Stimulated activated CD8-positive, alpha-beta memory T cell treated with anti-CD3 and anti-CD28 coated beads, Interleukin-15, amount 100 ng/mL, for 48 hours (primary cell): ENCODE results near the gene YTHDF2.
A peak's percentile ranks its signal among the peaks of the same experiment; 100 is the strongest.
"Not testable (repeated sequence)": the region's sequence is repeated elsewhere in the genome, so short reads cannot be mapped to it uniquely, and the experiment has no call there.

Experiments used
- DNase-seq, 2 donors: peaks; one replicate each; pipeline ENCODE4 v3.0.0-alpha.2; 2020; ENCODE audit warnings: low read depth in 2 of 2

YTHDF2 gene

DNA sequence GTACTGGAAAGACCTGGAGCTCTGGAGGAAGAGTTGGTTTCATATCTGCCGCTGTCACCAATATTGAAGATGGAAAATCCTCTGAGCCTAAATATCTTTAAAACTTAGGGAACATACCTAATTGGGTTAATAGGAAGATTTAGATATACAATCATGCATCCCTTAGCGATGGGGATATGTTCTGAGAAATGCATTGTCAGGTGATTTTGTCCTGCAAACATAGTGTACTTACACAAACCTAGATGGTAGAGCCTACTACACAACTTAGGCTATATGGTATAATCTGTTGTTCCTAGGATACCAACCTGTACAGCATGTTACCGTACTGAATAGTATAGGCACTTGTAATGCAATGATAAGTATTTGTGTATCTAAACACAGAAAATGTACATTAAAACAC is 22.5 kb downstream of the YTHDF2 start:
- DNase-seq, result no peak

DNA sequence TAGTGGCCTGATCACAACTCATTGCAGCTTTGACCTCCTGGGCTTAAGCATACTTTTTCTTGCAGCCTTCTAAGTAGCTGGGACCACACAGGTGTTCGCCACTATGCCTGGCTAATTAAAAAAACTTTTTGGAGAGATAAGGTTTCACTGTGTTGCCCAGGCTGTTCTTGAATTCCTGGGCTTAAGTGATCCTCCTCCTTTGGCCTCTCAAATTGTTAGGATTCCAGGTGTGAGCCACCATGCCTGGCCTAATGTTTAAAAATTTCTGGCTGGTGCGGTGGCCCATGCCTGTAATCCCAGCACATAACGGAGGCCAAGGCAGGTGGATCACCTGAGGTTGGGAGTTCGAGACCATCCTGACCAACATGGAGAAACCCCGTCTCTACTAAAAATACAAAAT is 24.4 kb downstream of the YTHDF2 start:
- DNase-seq, result no peak

DNA sequence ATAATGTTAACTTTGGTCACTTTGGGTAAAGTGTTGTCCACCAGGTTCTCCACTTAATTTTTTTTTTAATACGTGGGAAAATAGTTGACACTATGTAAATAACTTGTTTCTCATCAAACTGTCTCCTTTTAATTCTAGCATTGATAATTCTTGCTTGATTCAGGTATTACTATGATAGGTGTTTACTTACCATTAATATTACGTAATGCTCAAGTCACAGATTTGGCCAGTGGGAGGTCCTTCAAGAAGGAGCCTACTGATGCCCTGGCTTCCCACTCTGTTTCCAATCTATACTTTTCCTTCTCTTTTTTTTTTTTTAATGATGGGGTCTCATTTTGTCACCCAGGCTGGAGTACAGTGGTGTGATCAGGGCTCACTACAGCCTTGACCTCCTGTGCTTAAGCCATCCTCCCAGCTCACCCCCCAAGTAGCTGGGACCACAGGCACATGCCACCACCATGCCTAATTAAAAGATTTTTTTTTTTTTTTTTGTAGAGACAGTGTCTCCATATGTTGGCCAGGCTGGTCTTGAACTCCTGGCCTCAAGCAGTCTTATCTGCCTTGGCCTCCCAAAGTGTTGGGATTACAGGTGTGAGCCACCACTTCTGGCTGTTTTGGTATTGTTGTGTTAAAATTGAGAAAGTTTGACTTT is 29.9 kb downstream of the YTHDF2 start:
- no peak for DNase-seq

DNA sequence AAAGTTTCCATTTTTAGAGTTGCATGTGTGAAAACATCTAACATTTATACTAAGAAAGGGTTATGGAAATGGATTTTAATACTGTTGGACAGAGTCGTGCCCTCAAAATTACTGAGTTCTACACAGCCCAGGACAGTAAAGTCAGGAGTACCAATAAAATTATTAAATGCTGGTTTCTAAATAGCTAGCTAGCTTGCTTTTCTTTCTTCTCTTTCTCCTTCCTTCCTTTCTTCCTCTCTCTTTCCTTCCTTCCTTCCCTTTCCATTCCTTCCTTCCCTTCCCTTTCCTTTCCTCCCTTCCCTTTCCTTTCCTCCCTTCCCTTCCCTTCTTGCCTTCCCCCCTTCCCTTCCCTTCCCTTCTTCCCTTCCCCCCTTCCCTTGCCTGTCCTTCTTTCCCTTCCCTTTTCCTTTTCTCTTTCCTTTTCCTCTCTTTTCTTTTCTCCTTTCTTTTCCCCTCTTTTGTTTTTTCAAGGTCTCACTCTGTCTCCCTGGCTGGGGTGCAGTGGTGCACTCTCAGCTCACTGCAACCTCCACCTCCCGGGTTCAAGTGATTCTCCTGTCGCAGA is 33.9 kb downstream of the YTHDF2 start:
- DNase-seq, result no peak

DNA sequence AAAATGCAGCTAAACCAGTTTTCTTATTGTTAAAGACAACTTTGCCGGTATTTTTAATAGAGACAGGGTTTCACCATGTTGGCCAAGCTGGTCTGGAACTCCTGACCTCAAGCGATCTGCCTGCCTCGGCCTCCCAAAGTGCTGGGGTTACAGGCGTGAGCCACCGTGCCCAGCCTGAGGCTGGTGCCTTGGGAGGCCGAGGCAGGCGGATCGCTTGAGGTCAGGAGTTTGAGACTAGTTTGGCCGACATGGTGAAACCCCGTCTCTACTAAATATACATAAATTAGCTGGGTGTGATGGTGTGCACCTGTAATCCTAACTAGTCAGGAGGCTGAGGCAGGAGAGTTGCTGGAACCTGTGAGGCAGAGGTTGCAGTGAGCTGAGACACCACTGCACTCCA is 35.2 kb downstream of the YTHDF2 start:
- not testable (repeated sequence) for DNase-seq

DNA sequence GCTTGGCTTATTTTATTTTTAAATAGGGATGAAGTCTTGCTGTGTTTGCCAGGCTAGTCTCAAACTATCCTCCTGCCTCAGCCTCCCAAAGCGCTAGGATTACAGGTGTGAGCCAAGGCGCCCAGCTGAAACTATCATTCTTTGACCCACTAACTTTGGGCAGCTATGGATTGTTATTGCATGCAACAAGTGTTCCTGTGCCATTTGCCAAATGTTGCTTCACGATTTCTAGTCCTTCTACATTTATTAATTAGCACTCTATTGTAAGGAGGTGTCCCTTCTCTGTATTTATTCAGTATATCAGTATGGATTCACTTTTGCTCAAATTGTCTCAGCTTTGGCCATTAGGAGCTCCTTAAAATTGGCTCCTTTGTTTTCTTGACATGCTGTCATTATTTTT is 36.4 kb downstream of the YTHDF2 start:
- no peak for DNase-seq

DNA sequence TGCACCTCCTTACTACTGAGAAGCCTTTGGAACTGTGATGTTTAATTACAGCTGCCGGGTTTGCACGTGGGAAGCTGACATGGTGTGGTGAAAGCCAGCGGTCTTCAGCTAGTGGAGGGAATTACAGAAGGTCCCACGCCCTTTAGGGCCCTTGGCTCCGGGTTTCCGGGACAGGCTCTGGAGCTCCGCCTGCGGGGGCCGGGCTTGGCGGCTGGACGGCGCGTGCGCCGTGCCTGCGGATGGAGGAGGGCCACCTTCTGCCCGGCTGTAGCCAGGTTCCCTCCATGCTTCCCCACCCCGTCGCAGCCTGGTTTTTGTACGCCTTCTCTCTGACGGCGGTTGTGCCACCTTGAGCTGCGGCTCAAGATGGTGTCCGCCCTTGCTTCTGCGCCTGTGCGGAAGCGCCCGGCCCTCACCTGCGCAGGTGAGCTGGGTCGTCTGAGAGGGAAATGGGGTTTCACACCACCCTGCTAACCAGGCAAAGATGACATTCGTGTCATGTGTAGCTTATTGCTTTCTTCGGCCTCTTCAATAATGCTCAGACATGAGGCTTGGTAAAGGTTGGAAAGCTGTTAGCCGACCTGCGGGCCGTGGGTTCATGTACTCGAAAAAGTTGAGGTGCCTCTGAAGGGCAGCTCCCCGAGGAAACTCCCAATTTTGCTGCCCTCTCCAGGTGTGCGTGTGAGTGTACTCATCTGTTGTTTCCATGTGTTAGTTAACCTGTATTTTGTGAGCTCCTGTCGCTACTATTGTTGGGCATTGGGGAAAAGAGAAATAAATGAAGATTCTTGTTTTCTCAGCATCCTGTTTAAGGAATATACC is 38.6 kb downstream of the YTHDF2 start:
- peak; percentile 59 to 61 for DNase-seq

DNA sequence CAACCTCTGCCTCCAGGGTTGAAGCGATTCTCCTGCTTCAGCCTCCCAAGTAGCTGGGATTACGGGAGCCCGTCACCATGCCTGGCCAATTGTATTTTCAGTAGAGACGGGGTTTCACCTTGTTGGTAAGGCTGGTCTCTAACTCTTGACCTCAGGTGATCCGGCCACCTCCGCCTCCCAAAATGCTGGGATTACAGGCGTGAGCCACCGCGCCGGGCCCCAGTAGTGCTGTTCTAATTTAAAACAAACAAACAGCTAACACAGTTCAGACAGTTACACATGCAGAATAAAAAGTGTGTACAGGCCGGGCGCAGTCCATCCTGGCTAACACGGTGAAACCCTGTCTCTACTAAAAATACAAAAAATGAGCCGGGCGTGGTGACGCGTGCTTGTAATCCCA is 39.6 kb downstream of the YTHDF2 start:
- DNase-seq, result no peak

DNA sequence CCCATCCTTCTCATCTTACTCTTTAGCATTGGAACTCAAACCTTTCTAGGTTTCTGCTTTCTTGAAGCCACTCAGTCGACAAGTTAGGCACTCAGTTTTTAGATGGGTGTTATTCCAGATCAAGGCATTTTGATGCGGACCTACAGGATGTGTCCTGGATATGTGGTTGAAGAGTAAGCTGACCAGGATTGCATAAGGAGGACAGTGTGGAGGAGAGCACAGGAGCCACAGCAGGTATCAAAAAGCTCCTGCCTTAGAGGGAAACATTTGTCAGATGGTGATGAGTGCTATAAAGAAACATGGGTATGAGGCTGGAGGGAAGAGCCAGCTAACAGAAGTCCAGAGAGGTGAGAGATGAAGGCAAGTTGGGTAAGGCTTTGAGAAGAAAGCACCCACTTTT is 41.3 kb downstream of the YTHDF2 start:
- DNase-seq, result no peak

DNA sequence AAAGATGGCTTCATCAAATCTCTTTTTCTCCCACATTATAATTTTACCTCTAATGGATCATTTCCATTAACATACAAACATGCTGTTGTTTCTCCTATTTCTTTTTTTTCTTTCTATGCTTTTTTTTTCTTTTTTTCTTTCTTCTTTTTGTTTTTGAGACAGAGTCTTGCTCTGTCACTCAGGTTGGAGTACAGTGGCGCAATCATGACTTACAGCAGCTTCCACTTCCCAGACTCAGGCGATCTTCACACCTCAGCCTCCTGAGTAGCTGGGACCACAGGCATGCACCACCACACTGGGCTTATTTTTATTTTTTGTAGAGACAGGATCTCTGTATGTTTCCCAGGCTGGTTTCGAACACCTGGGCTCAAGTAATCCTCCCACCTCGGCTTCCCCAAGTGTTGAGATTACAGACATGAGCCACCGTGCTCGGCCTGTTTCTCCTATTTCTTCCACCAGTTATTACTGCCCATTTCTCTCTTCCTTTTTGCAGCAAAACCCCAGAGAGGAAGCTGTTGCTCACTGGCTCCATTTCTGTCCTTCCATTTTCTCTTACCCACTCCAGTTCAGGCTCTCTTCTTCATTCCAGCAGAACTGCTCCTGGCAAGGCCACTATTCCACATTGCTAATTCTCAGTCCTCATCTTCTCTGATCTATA is 43.1 kb downstream of the YTHDF2 start:
- no peak for DNase-seq

DNA sequence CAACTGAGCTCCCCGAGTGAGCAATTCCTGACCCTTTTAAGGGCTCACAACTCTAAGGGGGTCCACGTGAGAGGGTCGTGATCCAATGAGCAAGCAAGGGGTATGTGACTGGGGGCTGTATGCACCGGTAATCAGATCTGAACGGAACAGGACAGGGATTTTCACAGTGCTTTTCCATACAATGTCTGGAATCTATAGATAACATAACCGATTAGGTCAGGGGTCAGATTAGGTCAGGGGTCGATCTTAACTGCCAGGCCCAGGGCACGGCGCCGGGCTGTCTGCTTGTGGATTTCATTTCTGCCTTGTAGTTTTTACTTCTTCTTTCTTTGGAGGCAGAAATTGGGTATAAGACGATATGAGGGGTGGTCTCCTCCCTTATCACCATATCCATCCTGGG is 44.6 kb downstream of the YTHDF2 start:
- DNase-seq, result no peak

DNA sequence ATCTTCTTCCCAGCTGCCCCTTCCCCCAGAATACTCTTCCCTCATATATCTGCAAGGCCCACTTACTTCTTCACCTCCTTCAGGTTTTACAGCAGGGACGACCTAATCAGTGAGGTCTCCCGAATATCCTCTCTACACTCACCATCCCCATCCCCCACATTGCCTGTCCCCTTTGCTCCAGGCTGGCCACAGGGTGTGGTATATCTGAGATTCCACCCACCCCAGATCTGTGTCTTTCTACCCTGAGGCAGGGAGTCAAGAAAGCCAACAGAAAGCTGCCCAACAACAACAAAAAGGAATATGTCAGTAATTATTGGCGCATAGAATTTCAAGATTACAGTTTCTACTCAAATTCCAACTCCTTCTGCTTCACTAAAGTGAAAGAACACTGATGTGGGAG is 45.3 kb downstream of the YTHDF2 start:
- no peak for DNase-seq

DNA sequence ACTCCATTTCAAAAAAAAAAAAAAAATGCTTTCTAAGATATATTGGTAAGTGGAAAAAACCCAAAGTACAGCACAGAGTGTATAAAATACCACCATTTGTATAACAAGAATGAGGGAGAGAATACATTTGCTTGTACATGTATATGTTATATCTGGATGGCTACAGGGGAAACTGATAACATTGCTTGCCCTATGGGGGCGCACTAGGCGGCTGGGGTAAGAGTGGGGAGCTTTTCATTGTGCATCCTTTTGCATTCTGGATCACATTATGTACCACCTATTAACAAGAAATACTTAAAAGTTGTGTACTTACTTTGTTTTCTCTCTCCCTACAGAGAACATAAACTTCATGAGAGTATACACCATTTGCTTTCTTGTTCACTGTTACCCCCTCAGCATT is 46.6 kb downstream of the YTHDF2 start:
- no peak for DNase-seq

DNA sequence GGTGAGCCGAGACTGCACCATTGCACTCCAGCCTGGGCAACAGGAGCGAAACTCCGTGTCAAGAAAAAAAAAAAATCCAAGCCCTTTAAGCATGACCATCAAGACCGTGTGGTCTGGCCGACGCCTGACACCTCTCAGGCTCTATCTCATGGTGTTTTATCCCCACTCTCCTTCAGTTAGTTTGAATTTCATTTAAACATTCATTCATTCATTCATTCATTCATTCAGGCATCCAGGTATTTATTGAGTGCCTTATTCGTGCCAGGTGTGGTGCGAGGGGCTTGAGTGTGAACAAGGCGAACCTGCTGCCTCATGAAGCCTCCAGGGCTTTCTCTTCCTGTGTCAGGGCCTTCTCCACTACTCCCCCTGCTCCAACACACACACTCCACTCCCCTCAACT is 52.7 kb downstream of the YTHDF2 start:
- DNase-seq, result no peak

DNA sequence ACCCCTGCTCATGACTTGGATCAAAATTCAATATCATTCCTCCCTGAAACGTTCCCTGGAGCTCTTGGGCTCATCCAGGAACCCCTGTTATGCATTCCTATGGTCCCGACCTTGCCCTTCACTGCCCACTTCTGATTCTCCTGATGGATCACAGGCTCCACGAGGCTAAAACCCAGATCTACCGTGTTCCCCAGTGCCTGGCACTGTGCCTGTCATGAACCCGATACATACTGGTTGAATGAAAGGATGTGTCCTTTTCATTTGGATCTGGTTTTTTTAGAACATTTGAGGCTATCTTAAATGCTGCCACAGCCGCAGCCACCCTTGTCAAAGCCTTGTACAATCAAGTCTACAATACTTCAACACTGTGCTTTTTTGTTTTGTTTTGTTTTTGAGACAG is 53.1 kb downstream of the YTHDF2 start:
- no peak for DNase-seq

DNA sequence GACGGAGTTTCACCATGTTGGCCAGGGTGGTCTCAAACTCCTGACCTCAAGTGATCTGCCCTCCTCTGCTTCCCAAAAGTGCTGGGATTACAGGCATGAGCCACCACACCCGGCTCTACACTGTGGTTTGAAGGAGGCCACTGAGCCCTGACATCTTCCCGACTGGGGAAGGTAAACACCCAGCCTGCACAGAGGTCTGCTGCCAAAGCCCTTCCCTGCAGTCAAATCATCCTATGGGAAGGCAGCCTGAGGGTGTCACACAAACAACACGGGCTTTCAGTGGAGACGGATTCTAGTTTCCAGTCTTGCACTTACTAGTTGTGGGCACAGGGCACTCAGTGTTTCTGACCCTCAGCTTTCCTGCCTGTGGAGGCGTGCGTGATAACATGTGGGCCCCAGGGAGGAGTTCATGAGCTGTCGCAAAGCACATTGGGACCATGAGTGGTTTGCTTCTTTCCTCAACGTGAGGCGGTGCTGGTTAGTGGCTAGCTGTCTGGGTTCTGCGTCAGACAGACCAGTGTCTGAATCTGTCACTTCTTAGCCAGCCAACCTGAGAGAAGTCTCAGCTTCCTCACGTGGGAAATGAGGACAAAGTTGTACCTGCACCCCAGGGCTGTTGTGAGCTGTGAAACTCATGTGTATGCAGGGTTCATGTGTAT is 53.8 kb downstream of the YTHDF2 start:
- no peak for DNase-seq

DNA sequence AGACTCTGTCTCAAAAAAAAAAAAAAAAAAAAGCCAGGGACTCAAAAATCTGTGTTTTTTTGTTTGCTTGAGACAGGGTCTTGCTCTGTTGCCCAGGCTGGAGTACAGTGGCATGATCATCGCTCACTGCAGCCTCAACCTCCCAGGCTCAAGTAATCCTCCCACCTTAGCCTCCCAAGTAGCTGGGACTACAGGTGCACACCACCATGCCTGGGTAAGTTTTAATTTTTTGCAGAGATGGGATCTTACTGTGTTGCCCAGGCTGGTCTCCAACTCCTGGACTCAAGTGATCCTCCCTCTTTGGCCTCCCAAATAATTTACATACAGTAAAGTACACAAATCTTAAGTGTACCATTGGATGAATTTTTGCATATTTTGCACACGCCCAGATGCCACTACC is 55.2 kb downstream of the YTHDF2 start:
- DNase-seq, result not testable (repeated sequence)

DNA sequence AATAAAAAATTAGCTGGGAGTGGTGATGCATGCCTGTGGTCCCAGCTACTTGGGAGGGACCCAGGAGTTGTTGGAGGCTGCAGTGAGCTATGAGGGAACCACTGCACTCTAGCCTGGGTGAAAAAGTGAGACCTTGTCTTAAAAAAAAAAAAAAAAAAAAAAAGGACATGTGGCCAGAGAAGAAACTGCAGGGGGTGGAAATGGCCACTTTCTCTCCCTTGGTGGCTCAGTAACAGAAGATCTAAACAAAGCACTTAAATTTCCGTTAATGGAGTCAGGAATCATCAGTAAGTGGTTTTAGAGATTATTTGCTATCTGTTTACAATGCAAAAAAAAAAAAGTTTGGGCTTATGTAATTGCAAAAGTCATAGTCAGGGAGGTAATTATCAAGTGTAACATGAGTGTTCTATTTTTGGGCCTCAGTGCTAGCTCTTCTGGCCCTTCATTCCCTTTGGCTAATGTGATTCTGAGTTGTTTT is 55.9 kb downstream of the YTHDF2 start:
- DNase-seq, result no peak

DNA sequence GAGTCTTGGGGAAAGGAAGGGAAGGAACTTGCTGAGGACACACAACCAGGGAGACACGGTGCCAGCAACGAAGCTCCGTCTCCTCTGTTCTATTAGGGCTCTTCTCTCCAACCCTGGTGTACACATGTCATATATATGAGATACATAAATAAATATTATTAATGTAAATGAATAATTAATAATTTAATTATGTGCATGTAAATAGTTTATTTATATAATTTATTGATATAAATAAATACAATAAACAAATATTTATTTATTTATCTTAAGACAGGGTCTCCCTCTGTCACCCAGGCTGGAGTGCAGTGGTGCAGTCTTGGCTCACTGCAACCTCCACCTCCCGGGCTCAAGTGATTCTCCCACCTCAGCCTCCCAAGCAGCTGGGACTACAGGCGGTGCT is 57.8 kb downstream of the YTHDF2 start:
- not testable (repeated sequence) for DNase-seq

DNA sequence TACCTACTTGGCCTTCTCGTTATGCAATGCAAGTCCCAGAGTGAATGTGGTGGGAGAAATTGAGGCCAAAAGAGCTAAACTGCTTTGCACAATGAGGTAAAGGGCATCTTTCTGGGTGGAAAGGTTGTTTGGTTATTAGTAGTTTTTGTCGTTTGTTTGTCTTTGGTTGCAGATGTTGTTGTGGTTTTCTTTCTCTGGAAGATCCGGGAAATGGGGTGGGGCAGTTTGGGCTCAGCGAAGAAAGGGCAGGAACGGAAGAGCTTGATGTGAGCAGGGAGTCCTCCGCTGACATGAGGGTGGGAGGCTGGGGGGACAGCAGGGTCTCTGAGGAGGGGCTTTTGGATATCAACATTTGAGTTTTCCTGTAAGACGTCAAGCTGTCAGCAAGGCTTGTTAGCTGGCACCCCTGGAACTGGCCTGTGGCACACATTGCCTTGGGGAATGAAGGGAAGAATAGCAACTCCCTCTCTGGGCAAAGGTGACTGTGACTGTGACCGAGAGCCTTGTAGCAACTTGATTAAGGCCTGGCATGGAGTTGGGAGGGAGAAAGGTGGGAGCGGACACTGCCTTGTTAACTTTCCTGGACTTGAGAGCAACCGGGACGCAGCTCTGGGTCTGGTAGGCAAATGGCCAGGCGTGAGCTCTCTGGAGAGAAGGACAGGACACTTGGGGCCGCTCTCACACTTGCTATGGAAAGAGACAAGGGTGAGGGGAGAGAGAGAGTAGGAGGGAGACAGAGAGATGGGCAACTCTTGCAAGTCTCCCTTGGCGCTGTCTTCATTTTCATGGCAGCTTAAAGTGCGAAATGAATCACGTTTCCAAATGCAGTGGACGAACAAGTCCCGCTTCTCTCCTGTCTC is 59.8 kb downstream of the YTHDF2 start:
- DNase-seq, result no peak

DNA sequence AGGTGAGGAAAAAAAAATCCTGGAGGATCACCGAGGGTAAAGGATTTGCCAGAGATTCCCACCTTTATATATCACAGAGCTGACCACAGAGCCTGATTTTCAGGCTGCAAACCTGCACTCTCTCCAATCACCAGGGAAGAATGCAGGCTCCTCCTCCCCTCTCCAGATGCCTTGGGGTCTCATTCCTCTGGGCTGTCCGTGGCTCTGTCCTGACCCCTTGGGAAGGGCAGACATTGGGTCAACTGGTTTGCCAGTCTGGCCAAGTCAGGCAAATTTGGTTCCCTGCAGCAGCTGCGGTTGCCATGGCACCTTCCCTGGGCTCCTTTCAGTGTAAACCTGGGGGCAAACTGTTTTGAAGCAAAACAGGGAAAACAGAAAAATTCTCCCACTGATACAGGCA is 63.6 kb downstream of the YTHDF2 start:
- DNase-seq, result no peak
